Stimulated activated CD4-positive, alpha-beta T cell treated with anti-CD3 and anti-CD28 coated beads, TNF-alpha, amount 100 ng/mL, for 4 hours (primary cell): ENCODE data around the gene NYAP2.

Experiments used
- DNase-seq, 3 experiments: peaks; one replicate each; pipeline ENCODE4 v3.0.0-alpha.2; 2020; ENCODE audit warnings: low read depth in 3 of 3

The NYAP2 gene

GRCh38 chr2:225428360-225428759 lies 28.9 kb downstream of the NYAP2 start:
- DNase-seq: no peak

GRCh38 chr2:225429717-225430116 lies 30.2 kb downstream of the NYAP2 start:
- DNase-seq: no peak

GRCh38 chr2:225431105-225431863 lies 31.8 kb downstream of the NYAP2 start:
- DNase-seq: no peak

- no peak for DNase-seq
Measured at GRCh38 chr2:225434014-225434413, 34.5 kb downstream of the NYAP2 start.

GRCh38 chr2:225437319-225437718 lies 37.8 kb downstream of the NYAP2 start:
- no peak for DNase-seq

- DNase-seq: no peak
Measured at GRCh38 chr2:225438248-225438647, 38.7 kb downstream of the NYAP2 start.

- DNase-seq: no peak
Measured at GRCh38 chr2:225452677-225453076, 53.2 kb downstream of the NYAP2 start.

GRCh38 chr2:225454412-225454811 lies 54.9 kb downstream of the NYAP2 start:
- DNase-seq: no peak

GRCh38 chr2:225456619-225457260 lies 57.2 kb downstream of the NYAP2 start:
- no peak for DNase-seq

GRCh38 chr2:225457482-225457881 lies 58.0 kb downstream of the NYAP2 start:
- DNase-seq: no peak

GRCh38 chr2:225458431-225459117 lies 59.1 kb downstream of the NYAP2 start:
- DNase-seq: no peak

GRCh38 chr2:225462417-225462816 lies 62.9 kb downstream of the NYAP2 start:
- DNase-seq: no peak

- no peak for DNase-seq
Measured at GRCh38 chr2:225462945-225463344, 63.4 kb downstream of the NYAP2 start.

- no peak for DNase-seq
Measured at GRCh38 chr2:225463449-225463848, 63.9 kb downstream of the NYAP2 start.

GRCh38 chr2:225464346-225465025 lies 65.0 kb downstream of the NYAP2 start:
- DNase-seq: no peak

- DNase-seq: no peak
Measured at GRCh38 chr2:225465827-225466226, 66.3 kb downstream of the NYAP2 start.

GRCh38 chr2:225466891-225467604 lies 67.5 kb downstream of the NYAP2 start:
- no peak for DNase-seq

GRCh38 chr2:225468131-225468530 lies 68.6 kb downstream of the NYAP2 start:
- no peak for DNase-seq

- DNase-seq: no peak
Measured at GRCh38 chr2:225471039-225471438, 71.5 kb downstream of the NYAP2 start.

- no peak for DNase-seq
Measured at GRCh38 chr2:225471482-225471881, 72.0 kb downstream of the NYAP2 start.

- no peak for DNase-seq
Measured at GRCh38 chr2:225472161-225472560, 72.7 kb downstream of the NYAP2 start.

- no peak for DNase-seq
Measured at GRCh38 chr2:225479386-225479785, 79.9 kb downstream of the NYAP2 start.
